Keratinocyte (primary cell): ENCODE results near the gene RASSF9.

Experiments used
- CTCF ChIP-seq, 3 experiments: IDR thresholded peaks in 1 of 3; conservative IDR thresholded peaks in 1 of 3; optimal IDR thresholded peaks in 1 of 3; 2 replicates in 2 of 3; 3 replicates in 1 of 3; pipeline versions ENCODE3 to v1.5.1; 2011; ENCODE audit warnings: low read length in 3 of 3, mild to moderate bottlenecking in 3 of 3, moderate library complexity in 2 of 3, control low read depth in 1 of 3, inconsistent platforms in 1 of 3; ENCODE audit not compliant: insufficient read depth in 2 of 3; ENCODE audit errors: extremely low read depth in 1 of 3
- EZH2 ChIP-seq: IDR thresholded peaks from one replicate; pipeline ENCODE4 v1.6.1; 2012; ENCODE audit warnings: inconsistent platforms, mild to moderate bottlenecking, low read length, moderate library complexity

DNA sequence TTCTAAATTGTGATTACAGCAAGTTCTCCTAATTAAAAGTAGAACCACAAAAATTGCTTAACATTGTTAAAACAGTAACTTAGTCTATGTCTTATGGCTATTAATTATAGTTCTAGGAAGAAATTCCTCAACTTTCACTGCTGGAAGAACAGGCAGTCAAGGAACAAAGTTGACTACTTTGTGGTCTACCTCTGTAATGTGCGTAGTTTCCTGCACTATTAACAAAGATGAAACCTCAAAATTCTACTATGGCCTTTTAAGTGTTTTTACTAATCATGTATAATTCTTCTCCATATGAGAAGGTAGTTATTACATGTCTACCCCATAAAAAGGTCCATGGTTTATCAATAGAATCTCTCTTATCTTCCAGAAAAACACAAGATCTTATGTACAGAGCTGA, 7.6 kb downstream of the RASSF9 start:
- TF ChIP-seq CTCF (optimal IDR thresholded peaks at IDR 0.05 in 1 of 3, IDR thresholded peaks at IDR 0.05 in 1 of 3, conservative IDR thresholded peaks at IDR 0.05 in 1 of 3; ENCODE audit: extremely low read depth in 1 of 3, insufficient read depth in 2 of 3, low read length in 3 of 3), result no peak
- no peak for TF ChIP-seq EZH2
